IMR-90 (cell line): ENCODE results near the gene RARS2. TPM values are rescaled to one million over a fixed set of nuclear protein-coding genes. Genes with fewer than 3 reads are reported as not detected.

Experiments used
- ATAC-seq: fragments of 200-7000 bp; cut with Tn5 transposase; 2 replicates; pipeline ENCODE4 v1.9.1; 2020; ENCODE audit warnings: low read depth, mild to moderate bottlenecking, moderate library complexity
- BruUV-seq: library from RNA; stranded (reverse); fragments of 400-500 nt; replicated peaks from 2 replicates; lab custom pipeline; 2021; lab: Mats Ljungman, UMichigan
- CTCF ChIA-PET: fragments of 300-600 bp; formaldehyde crosslinking; extraction: SDS; loops from one replicate; lab custom pipeline; 2021; ENCODE audit warnings: antibody characterized with exemption; lab: Yijun Ruan, JAX
- POLR2A ChIA-PET: fragments of 300-600 bp; sonication (Branson Sonifier 250); formaldehyde crosslinking; loops from one replicate; lab custom pipeline; 2022; ENCODE audit warnings: antibody characterized with exemption; ENCODE audit not compliant: unreplicated experiment; lab: Charles Lee
- DNase-seq: peaks from one replicate; pipeline ENCODE4 v3.0.0; 2013
- H2AFZ ChIP-seq: replicated peaks from 2 replicates; pipeline ENCODE3; 2013; ENCODE audit warnings: low read length, mild to moderate bottlenecking; ENCODE audit not compliant: poor library complexity
- H2AK5ac ChIP-seq: 2 replicates; pipeline ENCODE4 v1.6.1; 2013; ENCODE audit warnings: low read depth, low read length, inconsistent platforms
- H2AK9ac ChIP-seq: replicated peaks from 2 replicates; pipeline ENCODE3; 2013; ENCODE audit warnings: mild to moderate bottlenecking, low read depth, low read length, moderate library complexity; ENCODE audit not compliant: poor library complexity
- H2BK120ac ChIP-seq: 2 replicates; pipeline ENCODE4 v1.6.1; 2013; ENCODE audit warnings: low read depth, low read length, inconsistent platforms
- H2BK15ac ChIP-seq: 3 replicates; pipeline ENCODE4 v1.6.1; 2013; ENCODE audit warnings: low read depth, low read length, inconsistent platforms
- H2BK20ac ChIP-seq: 2 replicates; pipeline ENCODE4 v1.6.1; 2013; ENCODE audit warnings: low read depth, mild to moderate bottlenecking, inconsistent platforms, low read length, moderate library complexity
- H2BK5ac ChIP-seq: 2 replicates; pipeline ENCODE4 v1.6.1; 2013; ENCODE audit warnings: mild to moderate bottlenecking, low read depth, low read length, inconsistent platforms; ENCODE audit not compliant: poor library complexity, severe bottlenecking
- H3K14ac ChIP-seq: replicated peaks from 2 replicates; pipeline ENCODE4 v1.6.1; 2013; ENCODE audit warnings: low read depth, low read length, inconsistent platforms
- H3K18ac ChIP-seq: 2 replicates; pipeline ENCODE4 v1.6.1; 2013; ENCODE audit warnings: low read depth, low read length, control low read depth
- H3K23ac ChIP-seq: 2 replicates; pipeline ENCODE4 v1.6.1; 2013; ENCODE audit warnings: low read depth, low read length, inconsistent platforms
- H3K27ac ChIP-seq: 2 replicates; pipeline ENCODE4 v1.5.1; 2013; ENCODE audit warnings: mild to moderate bottlenecking, control low read depth, low read length; ENCODE audit not compliant: insufficient read depth
- H3K27me3 ChIP-seq: 2 replicates; pipeline ENCODE4 v1.6.1; 2013; ENCODE audit warnings: low read length; ENCODE audit not compliant: control insufficient read depth, insufficient read depth
- H3K36me3 ChIP-seq: 2 replicates; pipeline ENCODE4 v1.6.1; 2013; ENCODE audit warnings: low read length, mixed read lengths; ENCODE audit not compliant: control insufficient read depth, insufficient read depth
- H3K4ac ChIP-seq: 2 replicates; pipeline ENCODE4 v1.6.1; 2013; ENCODE audit warnings: low read depth, low read length, inconsistent platforms
- H3K4me1 ChIP-seq: 2 replicates; pipeline ENCODE4 v1.6.1; 2013; ENCODE audit warnings: low read length, mixed read lengths; ENCODE audit not compliant: control insufficient read depth, insufficient read depth
- H3K4me2 ChIP-seq: 2 replicates; pipeline ENCODE4 v1.6.1; 2013; ENCODE audit warnings: low read depth, mild to moderate bottlenecking, control low read depth, low read length, moderate library complexity
- H3K4me3 ChIP-seq: 2 replicates; pipeline ENCODE4 v1.5.1; 2013; ENCODE audit warnings: low read depth, mild to moderate bottlenecking, control low read depth, low read length, moderate library complexity; ENCODE audit not compliant: insufficient read depth
- H3K56ac ChIP-seq: 2 replicates; pipeline ENCODE4 v1.6.1; 2013; ENCODE audit warnings: low read length, inconsistent platforms; ENCODE audit not compliant: insufficient read depth; ENCODE audit errors: extremely low read depth
- H3K79me1 ChIP-seq, 2 experiments: 2 replicates each; pipeline ENCODE4 v1.6.1; 2013; ENCODE audit warnings: low read length in 2 of 2, inconsistent platforms in 1 of 2, low read depth in 1 of 2
- H3K9ac ChIP-seq: 2 replicates; pipeline ENCODE4 v1.6.1; 2013; ENCODE audit warnings: low read depth, low read length, control low read depth
- H3K9me1 ChIP-seq: 2 replicates; pipeline ENCODE4 v1.6.1; 2013; ENCODE audit warnings: low read length, inconsistent platforms; ENCODE audit not compliant: insufficient read depth
- H3K9me3 ChIP-seq: 2 replicates; pipeline ENCODE4 v1.6.1; 2013; ENCODE audit warnings: low read length; ENCODE audit not compliant: control insufficient read depth, insufficient read depth
- H4K20me1 ChIP-seq: 2 replicates; pipeline ENCODE4 v1.6.1; 2013; ENCODE audit warnings: low read length, inconsistent platforms; ENCODE audit not compliant: insufficient read depth
- H4K5ac ChIP-seq: 2 replicates; pipeline ENCODE4 v1.6.1; 2013; ENCODE audit warnings: mild to moderate bottlenecking, low read depth, low read length, control low read depth
- H4K8ac ChIP-seq, 2 experiments: 2 replicates each; pipeline ENCODE4 v1.6.1; 2013; ENCODE audit warnings: low read depth in 2 of 2, low read length in 2 of 2, control low read depth in 1 of 2, inconsistent platforms in 1 of 2
- H4K91ac ChIP-seq: 2 replicates; pipeline ENCODE4 v1.6.1; 2013; ENCODE audit warnings: low read depth, low read length, inconsistent platforms; ENCODE audit not compliant: insufficient read depth
- BHLHE40 ChIP-seq: fragments of 150-350 bp; IDR thresholded peaks from 2 replicates; pipeline ENCODE4 v1.6.1; 2016; ENCODE audit warnings: mild to moderate bottlenecking, low read depth, low read length
- CEBPB ChIP-seq: IDR thresholded peaks from 2 replicates; pipeline ENCODE4 v1.6.1; 2012; ENCODE audit warnings: low read depth, low read length, improper control_type of control experiment
- CHD1 ChIP-seq: IDR thresholded peaks from 2 replicates; pipeline ENCODE4 v1.6.1; 2012; ENCODE audit warnings: low read depth, low read length, improper control_type of control experiment
- MAFK ChIP-seq: IDR thresholded peaks from 2 replicates; pipeline ENCODE4 v1.6.1; 2012; ENCODE audit warnings: low read depth, low read length, improper control_type of control experiment
- MAZ ChIP-seq: IDR thresholded peaks from 2 replicates; pipeline ENCODE4 v1.6.1; 2012; ENCODE audit warnings: low read depth, mild to moderate bottlenecking, low read length, improper control_type of control experiment, moderate library complexity, borderline replicate concordance
- MXI1 ChIP-seq: IDR thresholded peaks from 2 replicates; pipeline ENCODE4 v1.6.1; 2012; ENCODE audit warnings: low read depth, mild to moderate bottlenecking, low read length, moderate library complexity, borderline replicate concordance
- NFE2L2 ChIP-seq: fragments of 150-350 bp; IDR thresholded peaks from 2 replicates; pipeline ENCODE4 v1.6.1; 2016; ENCODE audit warnings: low read depth, mild to moderate bottlenecking, low read length
- POLR2A ChIP-seq: IDR thresholded peaks from 2 replicates; pipeline ENCODE4 v1.6.1; 2012; ENCODE audit warnings: mild to moderate bottlenecking, low read depth, low read length
- RAD21 ChIP-seq: IDR thresholded peaks from 2 replicates; pipeline ENCODE4 v1.6.1; 2012; ENCODE audit warnings: low read length, improper control_type of control experiment
- RCOR1 ChIP-seq: IDR thresholded peaks from 2 replicates; pipeline ENCODE4 v1.6.1; 2012; ENCODE audit warnings: mild to moderate bottlenecking, low read length, improper control_type of control experiment; ENCODE audit not compliant: insufficient replicate concordance
- RFX5 ChIP-seq: IDR thresholded peaks from 2 replicates; pipeline ENCODE4 v1.8.0; 2012; ENCODE audit warnings: low read depth, mild to moderate bottlenecking, low read length, moderate library complexity
- SMC3 ChIP-seq: fragments of 150-350 bp; IDR thresholded peaks from 2 replicates; pipeline ENCODE4 v1.6.1; 2016; ENCODE audit warnings: low read depth, mild to moderate bottlenecking, antibody characterized with exemption, low read length, moderate library complexity
- WGBS, 2 experiments: methylation state at CpG; one replicate each; pipeline versions ENCODE4 v1.1.5 to v1.1.7; 2013; ENCODE audit warnings: missing lambda C conversion rate in 2 of 2; ENCODE audit not compliant: insufficient read length in 1 of 2; ENCODE audit errors: extremely low coverage in 2 of 2; 5-methylcytosine and 5-hydroxymethylcytosine counted together
- dilution Hi-C: fragments of 300-500 bp; cut with HindIII; formaldehyde crosslinking; loops from one replicate; pipeline ENCODE4 v1.14.3; 2018; ENCODE audit warnings: low sequenced_read_pairs; ENCODE audit not compliant: unreplicated experiment
- in situ Hi-C: fragments of 300-500 bp; cut with MboI; formaldehyde crosslinking; loops from 3 replicates; pipeline ENCODE4 v1.14.3; 2019; ENCODE audit warnings: low sequenced_read_pairs, inconsistent platforms, mixed read lengths
- intact Hi-C: fragments of 100-400 bp; cut with micrococcal nuclease; formaldehyde crosslinking; loops from 2 replicates; pipeline ENCODE4 v1.10.0; 2022
- polyA plus RNA-seq, 3 experiments: library from polyadenylated mRNA; depleted of rRNA; stranded (reverse); fragments of >200 nt; gene quantifications; 2 replicates each; pipeline ENCODE4 v1.2.3, GENCODE V29; 2012; ENCODE audit warnings: low replicate concordance in 1 of 3
- total RNA-seq: library from RNA; depleted of rRNA; stranded (reverse); fragments of >200 nt; gene quantifications from 2 replicates; pipeline ENCODE4 v1.2.3, GENCODE V29; 2012
- TF ChIP-seq, protein P1 (sequence below): conservative IDR thresholded peaks from 2 replicates; pipeline ENCODE4 v1.5.1; 2012; ENCODE audit warnings: mild to moderate bottlenecking, low read depth, low read length, improper control_type of control experiment
- TF ChIP-seq, protein P2 (sequence below): fragments of 150-350 bp; IDR thresholded peaks from 2 replicates; pipeline ENCODE4 v1.6.1; 2017; ENCODE audit warnings: mild to moderate bottlenecking, antibody characterized with exemption, low read length, low read depth
- TF ChIP-seq, protein P3 (sequence below): fragments of 150-350 bp; IDR thresholded peaks from 2 replicates; pipeline ENCODE4 v1.6.1; 2016; ENCODE audit warnings: low read depth, mild to moderate bottlenecking, low read length, moderate library complexity, borderline replicate concordance

Gene RARS2
- total and polyA plus RNA-seq, 2 of the 4 experiments (the other 2 are of a cell fraction): 19.9 to 33.0 TPM

DNA sequence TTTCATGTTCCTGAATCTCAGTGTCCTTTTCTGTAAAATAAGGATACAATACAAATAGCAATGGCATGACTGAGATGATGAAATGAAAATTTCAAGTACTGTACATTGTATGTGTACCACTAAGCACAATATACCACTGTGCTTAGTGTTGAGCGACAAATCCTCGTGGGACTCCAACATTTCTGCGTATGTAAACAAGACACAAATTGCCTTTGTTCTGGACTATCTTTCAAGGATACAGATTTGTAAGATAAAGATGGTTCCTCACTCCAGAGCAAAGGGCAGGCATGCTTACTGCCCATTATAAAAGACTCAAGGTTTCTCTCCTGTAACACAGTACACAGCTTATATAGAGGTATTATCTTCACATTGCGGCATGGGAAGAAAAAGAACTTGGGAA lies 6.0 kb downstream of the RARS2 start:
- H4K91ac ChIP-seq: no peak overlapping the region
- H3K9ac ChIP-seq: no peak overlapping the region
- H3K18ac ChIP-seq: no peak overlapping the region
- no TSS peak for BruUV-seq
- H2AK9ac ChIP-seq: no peak overlapping the region
- H3K14ac ChIP-seq: no peak overlapping the region
- no peak overlapping the region for H3K23ac ChIP-seq
- H4K20me1 ChIP-seq: peaks cover 39% of the 10 kb centered on the region
- ChIA-PET CTCF (interaction anchor here (0.6 kb wide), 1 partner anchor 100 kb away, joined by 3 read pairs; no protein-coding TSS in a partner anchor), POLR2A (no interaction called here)
- H3K36me3 ChIP-seq: peaks cover 14% of the 10 kb centered on the region
- dilution Hi-C loops (no loop called here), intact Hi-C loops (no loop called here), in situ Hi-C loops (no loop called here)
- H2BK15ac ChIP-seq: no peak overlapping the region
- no peak overlapping the region for H3K4me3 ChIP-seq
- H3K9me3 ChIP-seq: no peaks in the 10 kb centered on the region
- H2BK5ac ChIP-seq: no peak overlapping the region
- H2AK5ac ChIP-seq: no peak overlapping the region
- peaks cover 8% of the 10 kb centered on the region for H3K4me1 ChIP-seq
- TF ChIP-seq POLR2A (no peak), CHD1 (no peak), NFE2L2 (no peak), RAD21 (no peak), RCOR1 (no peak), MAFK (no peak), RFX5 (no peak), BHLHE40 (no peak), CEBPB (no peak), MAZ (no peak), SMC3 (no peak), MXI1 (no peak)
- TF ChIP-seq, protein P1, sequence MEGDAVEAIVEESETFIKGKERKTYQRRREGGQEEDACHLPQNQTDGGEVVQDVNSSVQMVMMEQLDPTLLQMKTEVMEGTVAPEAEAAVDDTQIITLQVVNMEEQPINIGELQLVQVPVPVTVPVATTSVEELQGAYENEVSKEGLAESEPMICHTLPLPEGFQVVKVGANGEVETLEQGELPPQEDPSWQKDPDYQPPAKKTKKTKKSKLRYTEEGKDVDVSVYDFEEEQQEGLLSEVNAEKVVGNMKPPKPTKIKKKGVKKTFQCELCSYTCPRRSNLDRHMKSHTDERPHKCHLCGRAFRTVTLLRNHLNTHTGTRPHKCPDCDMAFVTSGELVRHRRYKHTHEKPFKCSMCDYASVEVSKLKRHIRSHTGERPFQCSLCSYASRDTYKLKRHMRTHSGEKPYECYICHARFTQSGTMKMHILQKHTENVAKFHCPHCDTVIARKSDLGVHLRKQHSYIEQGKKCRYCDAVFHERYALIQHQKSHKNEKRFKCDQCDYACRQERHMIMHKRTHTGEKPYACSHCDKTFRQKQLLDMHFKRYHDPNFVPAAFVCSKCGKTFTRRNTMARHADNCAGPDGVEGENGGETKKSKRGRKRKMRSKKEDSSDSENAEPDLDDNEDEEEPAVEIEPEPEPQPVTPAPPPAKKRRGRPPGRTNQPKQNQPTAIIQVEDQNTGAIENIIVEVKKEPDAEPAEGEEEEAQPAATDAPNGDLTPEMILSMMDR: no peak
- TF ChIP-seq, protein P2, sequence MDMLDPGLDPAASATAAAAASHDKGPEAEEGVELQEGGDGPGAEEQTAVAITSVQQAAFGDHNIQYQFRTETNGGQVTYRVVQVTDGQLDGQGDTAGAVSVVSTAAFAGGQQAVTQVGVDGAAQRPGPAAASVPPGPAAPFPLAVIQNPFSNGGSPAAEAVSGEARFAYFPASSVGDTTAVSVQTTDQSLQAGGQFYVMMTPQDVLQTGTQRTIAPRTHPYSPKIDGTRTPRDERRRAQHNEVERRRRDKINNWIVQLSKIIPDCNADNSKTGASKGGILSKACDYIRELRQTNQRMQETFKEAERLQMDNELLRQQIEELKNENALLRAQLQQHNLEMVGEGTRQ: no peak
- TF ChIP-seq, protein P3, sequence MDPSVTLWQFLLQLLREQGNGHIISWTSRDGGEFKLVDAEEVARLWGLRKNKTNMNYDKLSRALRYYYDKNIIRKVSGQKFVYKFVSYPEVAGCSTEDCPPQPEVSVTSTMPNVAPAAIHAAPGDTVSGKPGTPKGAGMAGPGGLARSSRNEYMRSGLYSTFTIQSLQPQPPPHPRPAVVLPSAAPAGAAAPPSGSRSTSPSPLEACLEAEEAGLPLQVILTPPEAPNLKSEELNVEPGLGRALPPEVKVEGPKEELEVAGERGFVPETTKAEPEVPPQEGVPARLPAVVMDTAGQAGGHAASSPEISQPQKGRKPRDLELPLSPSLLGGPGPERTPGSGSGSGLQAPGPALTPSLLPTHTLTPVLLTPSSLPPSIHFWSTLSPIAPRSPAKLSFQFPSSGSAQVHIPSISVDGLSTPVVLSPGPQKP: no peak
- no peak overlapping the region for H3K4ac ChIP-seq
- H3K27me3 ChIP-seq: no peaks in the 10 kb centered on the region
- H2AFZ ChIP-seq: no peak overlapping the region
- H3K4me2 ChIP-seq: no peak overlapping the region
- H2BK20ac ChIP-seq: no peak overlapping the region
- H4K5ac ChIP-seq: no peak overlapping the region
- no peak for DNase-seq
- no peak overlapping the region for H2BK120ac ChIP-seq
- H3K9me1 ChIP-seq: peaks cover 3% of the 10 kb centered on the region; the same call in 1 of the 2 replicates
- peaks cover 30 to 63% of the 10 kb centered on the region in 2 experiments for H3K79me1 ChIP-seq
- no peak for ATAC-seq
- no peak overlapping the region for H3K56ac ChIP-seq
- no CpG with 5 or more reads among the region's 4 CpGs for WGBS, 2 experiments
- H4K8ac ChIP-seq: 0 out of 4 replicates have a peak overlapping the region, but pooled peaks of 1 of the 2 experiments have one; percentile 9
- H3K27ac ChIP-seq: no peak overlapping the region
